AG04450 (cell line): ENCODE results near the gene CACNA2D3. TPM values are rescaled to one million over a fixed set of nuclear protein-coding genes. Genes with fewer than 3 reads are reported as not detected.

Experiments
- CTCF ChIA-PET: fragments of 300-600, 350-600 bp; formaldehyde crosslinking; extraction: SDS; loops from one replicate; lab custom pipeline; 2022; ENCODE audit warnings: antibody characterized with exemption, inconsistent platforms; lab: Charles Lee
- POLR2A ChIA-PET: fragments of 350-600 bp; formaldehyde crosslinking; extraction: SDS; loops from one replicate; lab custom pipeline; 2021; ENCODE audit warnings: antibody characterized with exemption, inconsistent platforms; lab: Yijun Ruan, JAX
- DNase-seq: peaks from one replicate; pipeline ENCODE4 v3.0.0-alpha.2; 2011; ENCODE audit warnings: low read depth, low spot score
- H3K27ac ChIP-seq: one replicate; pipeline ENCODE4 v1.5.1; 2012; ENCODE audit warnings: low read depth, low read length, control low read depth
- H3K27me3 ChIP-seq: one replicate; pipeline ENCODE4 v1.6.0; 2012; ENCODE audit warnings: low read length; ENCODE audit not compliant: control insufficient read depth, insufficient read depth
- H3K4me3 ChIP-seq: 2 replicates; pipeline ENCODE4 v1.5.1; 2011; ENCODE audit warnings: mild to moderate bottlenecking, low read depth, low read length, control low read depth
- H3K9me3 ChIP-seq: 2 replicates; pipeline ENCODE4 v1.5.1; 2012; ENCODE audit warnings: low read length; ENCODE audit not compliant: control insufficient read depth, insufficient read depth
- CTCF ChIP-seq: IDR thresholded peaks from 2 replicates; pipeline ENCODE4 v1.5.1; 2011; ENCODE audit warnings: low read depth, low read length, control low read depth, inconsistent platforms
- polyA plus RNA-seq: library from polyadenylated mRNA; depleted of rRNA; stranded (reverse); fragments of >200 nt; gene quantifications from 2 replicates; pipeline ENCODE4 v1.2.3, GENCODE V29; 2011

Gene CACNA2D3
- polyA plus RNA-seq, 1 experiment: 0.32 TPM

- Histone ChIP-seq H3K27ac (no peak overlapping the region), H3K9me3 (no peaks in the 10 kb centered on the region), H3K27me3 (no peaks in the 10 kb centered on the region), H3K4me3 (no peak overlapping the region)
- TF ChIP-seq CTCF: no peak
- POLR2A ChIA-PET: no interaction called here
- no peak for DNase-seq
- CTCF ChIA-PET: no interaction called here
These were observed 880.1 kb downstream of the CACNA2D3 start for GRCh38 chr3:55002416-55002930.

GRCh38 chr3:55006244-55006676 is 883.9 kb downstream of the CACNA2D3 start:
- ChIA-PET CTCF (interaction anchor here (0.9 to 1.5 kb wide), 2 partner anchors 153 to 715 kb away, joined by 4 to 6 read pairs; no protein-coding TSS in a partner anchor), POLR2A (no interaction called here)
- no peak overlapping the region for H3K4me3 ChIP-seq
- H3K27ac ChIP-seq: no peak overlapping the region
- H3K27me3 ChIP-seq: no peaks in the 10 kb centered on the region
- no peak for TF ChIP-seq CTCF
- H3K9me3 ChIP-seq: no peaks in the 10 kb centered on the region
- DNase-seq: no peak

- TF ChIP-seq CTCF: no peak
- no peaks in the 10 kb centered on the region for H3K27me3 ChIP-seq
- ChIA-PET POLR2A (no interaction called here), CTCF (interaction anchor here (0.7 to 1.1 kb wide), 2 partner anchors 58 to 125 kb away, joined by 3 read pairs; no protein-coding TSS in a partner anchor)
- no peak overlapping the region for H3K4me3 ChIP-seq
- no peak for DNase-seq
- no peaks in the 10 kb centered on the region for H3K9me3 ChIP-seq
- H3K27ac ChIP-seq: no peak overlapping the region
These were observed 885.6 kb downstream of the CACNA2D3 start for GRCh38 chr3:55007971-55008370.

- H3K9me3 ChIP-seq: no peaks in the 10 kb centered on the region
- no peak for TF ChIP-seq CTCF
- ChIA-PET POLR2A (no interaction called here), CTCF (no interaction called here)
- DNase-seq: no peak
- H3K4me3 ChIP-seq: no peak overlapping the region
- no peak overlapping the region for H3K27ac ChIP-seq
- H3K27me3 ChIP-seq: no peaks in the 10 kb centered on the region
These were observed 887.0 kb downstream of the CACNA2D3 start for GRCh38 chr3:55009372-55009771.

- H3K27me3 ChIP-seq: no peaks in the 10 kb centered on the region
- POLR2A ChIA-PET: no interaction called here
- no peak overlapping the region for H3K27ac ChIP-seq
- CTCF ChIA-PET: no interaction called here
- no peak overlapping the region for H3K4me3 ChIP-seq
- no peak for DNase-seq
- no peaks in the 10 kb centered on the region for H3K9me3 ChIP-seq
- TF ChIP-seq CTCF: no peak
These were observed 889.7 kb downstream of the CACNA2D3 start for GRCh38 chr3:55012091-55012490.
